Measurements from ENCODE around the gene FHIT.

Gene FHIT

DNA sequence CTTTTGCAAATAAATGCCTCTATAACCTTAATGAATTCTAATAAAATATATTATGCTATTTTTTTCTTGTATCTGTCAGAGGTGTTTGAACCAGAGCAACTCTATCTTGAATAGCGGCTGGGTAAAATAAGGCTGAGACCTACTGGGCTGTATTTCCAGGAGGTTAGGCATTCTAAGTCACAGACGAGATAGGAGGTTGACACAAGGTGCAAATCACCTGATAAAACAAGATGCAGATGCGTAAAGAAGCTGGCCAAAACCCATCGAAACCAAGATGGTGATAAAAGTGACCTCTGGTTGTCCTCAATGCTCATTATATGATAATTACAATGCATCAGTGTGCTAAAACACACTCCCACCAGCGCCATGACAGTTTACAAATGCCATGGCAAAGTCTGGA is 990.7 kb downstream of the FHIT start:
- DNase-seq: no peak

DNA sequence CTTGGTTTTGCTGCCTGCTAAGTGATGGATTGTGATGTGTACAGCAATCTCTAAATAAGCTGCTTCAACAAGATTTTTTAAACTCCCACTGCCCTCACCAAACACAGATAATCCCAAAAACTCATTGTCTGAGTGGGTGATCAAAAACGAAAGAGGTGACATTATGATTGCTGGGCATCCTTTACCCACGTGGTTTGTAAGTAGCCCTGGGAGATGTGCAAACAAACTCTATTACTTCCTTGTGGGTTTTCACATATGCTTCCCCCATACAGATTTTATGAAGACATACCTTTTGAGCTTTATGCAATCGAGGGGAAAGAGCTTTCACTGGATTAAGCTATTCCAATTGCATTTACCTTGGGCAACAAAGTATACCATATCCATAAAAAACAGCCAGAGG is 1000.4 kb downstream of the FHIT start:
- peak; percentile 10 for DNase-seq

DNA sequence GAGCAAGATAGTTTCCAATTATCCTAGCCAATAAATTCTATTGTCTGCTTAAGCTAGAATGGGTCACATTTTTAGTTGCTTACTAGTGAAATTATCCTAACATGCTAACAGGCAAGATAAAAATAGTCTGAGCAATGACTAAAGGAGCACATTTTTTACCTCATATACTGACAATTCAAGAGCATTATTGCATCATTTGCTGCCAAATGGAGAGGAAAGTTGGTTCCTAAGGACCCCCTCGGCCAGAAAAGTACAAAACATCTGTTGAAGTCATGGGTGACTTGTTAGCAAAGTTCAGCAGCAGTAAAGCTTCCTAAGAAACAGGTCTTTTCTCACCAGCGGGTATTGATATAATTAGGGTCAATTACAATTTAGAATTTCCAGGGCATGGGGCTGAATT is 1001.0 kb downstream of the FHIT start:
- DNase-seq: no peak

DNA sequence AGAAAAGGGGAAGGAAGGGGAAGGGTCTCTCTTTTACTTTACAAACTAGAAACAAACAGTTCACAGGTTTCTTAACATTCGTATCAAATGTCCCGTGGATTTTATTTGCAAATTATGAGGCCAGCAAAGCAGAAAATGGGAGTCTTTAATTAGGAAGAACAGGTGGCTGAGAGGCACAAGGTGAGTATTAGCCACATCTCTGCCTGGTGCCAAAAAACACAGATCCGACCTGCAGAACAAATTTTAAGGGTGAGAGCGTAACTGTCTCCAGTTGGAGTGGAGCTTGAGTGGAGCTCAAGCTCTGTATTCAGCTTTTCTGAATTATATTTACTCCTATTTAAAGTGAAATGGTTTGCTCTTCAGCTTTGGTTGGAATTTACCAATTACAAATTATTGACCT is 1004.9 kb downstream of the FHIT start:
- DNase-seq: no peak

DNA sequence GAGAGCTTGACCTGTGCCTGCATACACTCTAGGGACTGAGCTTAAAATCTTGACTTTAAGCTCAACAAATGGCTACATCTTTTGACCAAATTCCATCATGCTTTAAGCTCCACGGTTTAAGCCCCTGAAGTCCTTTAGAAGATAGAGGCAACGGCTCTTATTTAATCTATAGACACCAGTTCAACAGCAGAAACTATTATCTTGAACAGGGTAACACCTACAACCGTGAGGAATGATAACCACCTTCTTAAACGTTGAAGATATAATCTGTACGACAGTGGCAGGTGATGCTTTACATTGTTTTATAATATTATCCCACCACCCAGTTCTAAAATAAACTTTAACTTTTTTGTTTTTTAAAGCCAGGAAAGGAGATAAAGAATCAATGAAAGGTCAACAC is 1007.8 kb downstream of the FHIT start:
- DNase-seq: no peak

DNA sequence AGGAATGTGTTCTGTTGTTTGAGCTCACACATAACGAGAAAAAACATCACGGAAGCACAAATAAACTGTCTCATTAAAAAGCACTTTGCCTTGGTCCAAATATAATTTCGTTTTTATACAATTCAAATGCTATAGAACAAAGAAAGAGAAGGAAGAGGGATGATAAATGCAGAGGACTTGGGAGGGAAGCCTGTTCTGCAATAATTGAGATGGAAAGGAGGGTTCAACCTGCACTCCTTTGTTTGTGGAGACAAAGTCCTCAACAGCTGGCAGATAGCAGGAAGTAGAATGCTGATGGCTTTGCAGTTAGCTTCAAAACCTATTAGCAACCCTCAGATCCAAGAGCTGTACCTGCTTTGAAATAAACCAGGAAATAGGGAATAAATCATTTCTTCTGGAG is 1010.8 kb downstream of the FHIT start:
- DNase-seq: no peak

DNA sequence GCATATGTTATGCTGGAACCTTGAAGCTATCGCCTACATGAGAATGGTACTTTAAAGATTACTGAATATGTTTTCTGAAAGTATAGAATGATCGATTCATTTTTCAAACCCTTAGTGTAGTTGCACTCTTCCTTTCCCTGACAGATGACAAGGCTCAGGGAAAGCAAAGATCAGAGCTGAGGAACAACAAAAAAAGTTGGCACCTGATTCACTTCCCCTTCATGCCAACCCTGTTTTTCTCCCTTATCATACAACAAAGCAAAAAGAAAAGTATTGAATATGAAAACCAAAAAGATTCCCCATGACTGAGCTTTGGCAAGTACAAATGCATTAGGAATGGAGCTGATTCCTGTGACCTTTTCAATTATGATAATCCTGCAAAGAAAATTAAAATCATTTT is 1012.7 kb downstream of the FHIT start:
- no peak for DNase-seq

DNA sequence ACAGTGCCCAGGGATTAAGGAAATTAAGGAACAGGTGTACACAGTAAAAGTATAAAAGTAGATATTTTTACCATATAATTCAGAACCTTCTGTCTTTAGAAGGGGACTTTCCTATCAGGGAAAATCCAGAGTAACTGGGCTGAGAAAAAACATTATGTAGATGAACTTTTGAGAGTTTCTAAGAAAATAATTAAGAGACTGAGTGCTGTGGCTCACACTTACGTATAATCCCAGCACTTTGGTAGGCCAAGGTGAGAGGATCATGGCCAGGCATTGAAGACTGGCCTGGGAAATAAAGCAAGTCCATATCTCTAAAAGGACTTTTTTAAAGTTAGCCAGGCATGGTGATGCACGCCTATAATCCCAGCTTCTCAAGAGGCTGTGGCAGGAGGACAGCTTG is 1021.8 kb downstream of the FHIT start:
- DNase-seq: no peak

DNA sequence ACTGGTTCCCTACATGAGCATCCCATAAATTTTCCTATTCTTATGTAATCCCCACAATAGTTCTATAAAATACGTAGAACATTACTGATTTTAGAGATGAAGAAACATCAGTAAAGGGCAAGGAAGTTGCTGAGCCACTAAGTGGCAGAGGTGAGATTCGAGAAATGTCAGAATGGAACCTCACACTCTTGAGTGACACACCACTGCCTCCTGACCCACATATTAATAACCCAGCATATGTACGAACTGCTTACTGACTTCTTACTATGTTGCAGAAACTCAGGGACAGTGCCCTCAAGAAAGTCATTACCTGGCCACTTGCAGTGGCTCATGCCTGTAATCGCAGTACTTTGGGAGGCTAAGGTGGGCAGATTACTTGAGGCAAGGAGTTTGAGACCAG is 1022.4 kb downstream of the FHIT start:
- DNase-seq: no peak

DNA sequence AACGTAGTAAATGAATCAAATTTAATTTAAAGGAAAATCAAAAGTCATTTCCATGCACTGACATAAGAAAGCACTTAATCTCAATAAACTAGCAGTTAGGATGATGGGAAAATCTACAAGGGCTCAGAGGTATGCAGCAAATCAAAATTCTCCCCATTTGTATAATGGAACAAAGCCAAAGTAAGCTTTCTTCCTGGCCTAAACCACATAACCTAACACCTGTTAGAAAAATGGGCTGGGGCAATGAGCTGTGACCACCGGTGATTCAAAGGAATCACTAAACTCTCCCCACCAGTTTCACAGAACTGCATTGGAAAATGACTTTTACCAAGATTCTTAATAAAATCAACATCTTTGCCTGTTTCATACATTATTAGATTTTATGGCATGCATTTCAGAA is 1024.3 kb downstream of the FHIT start:
- DNase-seq: no peak

DNA sequence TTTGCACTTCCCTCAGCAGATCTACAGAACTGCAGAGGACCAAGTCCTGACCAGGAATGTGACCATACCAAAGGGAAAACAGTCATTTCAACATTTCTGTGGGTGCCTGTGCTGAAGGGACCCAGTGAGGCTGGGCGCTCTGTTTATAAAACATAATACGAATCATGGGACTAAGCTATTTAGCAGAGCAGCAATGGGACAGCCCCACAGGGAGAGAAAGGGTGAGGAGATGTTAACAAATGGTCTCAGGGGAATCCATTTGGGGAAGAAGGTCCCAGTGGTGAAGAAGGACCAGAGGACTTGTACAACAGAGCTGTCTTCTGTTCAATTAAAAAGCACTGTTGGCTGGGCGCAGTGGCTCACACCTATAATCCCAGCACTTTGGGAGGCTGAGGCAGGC is 1025.4 kb downstream of the FHIT start:
- DNase-seq: no peak

DNA sequence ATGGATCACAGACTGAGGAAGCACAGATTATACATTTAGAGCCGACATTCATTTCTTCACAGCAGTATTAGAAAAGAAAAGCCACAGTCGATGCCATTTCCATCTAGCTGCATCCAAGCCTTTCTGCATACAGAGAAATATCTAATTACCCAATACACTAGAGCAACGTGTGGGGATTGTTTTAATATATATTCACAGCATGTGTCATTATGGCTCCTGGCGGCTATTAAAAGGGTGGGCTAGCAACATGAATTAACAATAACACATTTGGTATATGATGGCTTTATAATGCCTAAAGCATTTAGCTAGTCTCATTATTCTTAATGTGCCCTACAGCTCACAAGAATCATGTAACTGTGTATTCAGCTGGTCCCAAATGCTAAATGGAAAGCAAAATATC is 1030.5 kb downstream of the FHIT start:
- no peak for DNase-seq

DNA sequence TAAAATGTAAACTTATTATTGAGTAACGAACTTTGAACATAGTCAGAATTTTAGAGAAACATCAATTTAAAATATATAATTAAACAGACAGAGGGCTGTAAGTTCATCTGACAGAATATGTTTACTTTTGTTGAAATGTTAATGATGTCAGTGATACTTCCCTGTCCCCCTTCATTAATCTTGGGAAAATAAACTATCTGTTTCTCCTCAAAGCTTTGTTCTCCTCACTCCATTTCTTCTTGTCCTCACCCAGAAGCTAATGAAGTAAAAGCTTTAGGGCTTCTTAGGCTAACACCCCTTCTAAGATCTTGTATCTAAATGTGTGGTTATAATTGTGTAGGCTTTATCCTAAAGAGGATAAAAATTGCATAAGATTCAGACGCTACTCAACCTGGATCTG is 1031.8 kb downstream of the FHIT start:
- DNase-seq: no peak

DNA sequence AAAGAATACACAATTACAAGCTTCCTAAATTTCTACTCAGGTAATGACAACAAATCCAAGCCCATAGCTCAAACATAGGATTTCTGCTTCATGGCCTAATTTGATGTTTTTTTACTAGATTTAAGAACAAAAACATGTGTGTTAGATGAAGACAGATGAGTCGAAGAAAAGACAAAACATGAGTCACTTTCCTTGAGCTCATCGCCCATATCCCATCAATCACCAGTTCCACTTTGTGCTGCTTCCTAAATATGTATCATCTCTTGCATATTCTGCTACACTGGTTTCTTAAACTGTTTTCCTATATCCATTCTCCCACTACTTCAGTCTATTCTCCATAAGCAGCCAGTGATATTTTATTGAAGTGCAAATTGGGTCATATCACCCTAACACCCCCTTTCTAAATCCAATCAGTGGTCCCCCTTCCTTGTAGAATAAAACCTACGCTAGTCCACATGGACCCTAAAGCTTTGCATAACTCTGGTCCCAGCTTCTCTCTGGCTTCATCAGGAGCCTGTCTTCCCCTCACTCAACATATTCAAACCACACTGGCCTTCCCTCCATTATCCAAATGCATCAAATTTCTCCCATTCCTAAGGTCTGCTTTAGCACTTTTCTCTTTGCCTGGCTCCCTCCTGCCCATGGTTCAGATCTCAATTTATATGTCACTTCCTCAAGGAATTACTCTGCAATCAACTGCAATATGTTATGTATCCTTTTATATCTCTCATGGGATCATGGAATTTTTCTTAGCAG is 1033.9 kb downstream of the FHIT start:
- no peak for DNase-seq

DNA sequence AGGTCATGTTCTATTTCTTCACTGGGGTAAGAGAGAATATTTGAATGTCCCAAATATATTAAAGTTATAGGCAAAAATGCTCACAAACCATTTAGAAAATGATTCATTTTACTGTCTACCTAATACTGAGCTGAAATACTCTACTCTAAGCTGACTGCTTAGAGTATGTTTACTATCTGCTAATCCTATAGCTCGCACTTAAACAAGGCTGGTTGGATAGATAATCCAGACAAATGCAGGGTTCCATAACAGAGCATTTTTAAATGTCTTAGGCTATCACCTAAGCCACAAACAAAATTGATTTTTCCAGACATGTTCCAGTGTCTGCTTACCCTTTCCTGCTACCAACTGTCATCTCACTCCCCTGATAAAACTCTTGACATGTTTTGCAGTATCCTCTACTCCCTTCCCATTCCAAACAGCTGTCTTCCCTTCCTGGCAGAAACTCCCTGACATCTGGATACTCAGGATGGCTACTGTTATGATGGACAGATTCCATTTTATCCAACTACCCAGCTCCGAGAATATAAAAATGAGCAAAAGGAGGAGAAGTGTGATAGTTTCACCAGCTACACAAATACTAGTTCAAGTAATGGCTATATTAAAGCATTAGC is 1034.7 kb downstream of the FHIT start:
- no peak for DNase-seq

DNA sequence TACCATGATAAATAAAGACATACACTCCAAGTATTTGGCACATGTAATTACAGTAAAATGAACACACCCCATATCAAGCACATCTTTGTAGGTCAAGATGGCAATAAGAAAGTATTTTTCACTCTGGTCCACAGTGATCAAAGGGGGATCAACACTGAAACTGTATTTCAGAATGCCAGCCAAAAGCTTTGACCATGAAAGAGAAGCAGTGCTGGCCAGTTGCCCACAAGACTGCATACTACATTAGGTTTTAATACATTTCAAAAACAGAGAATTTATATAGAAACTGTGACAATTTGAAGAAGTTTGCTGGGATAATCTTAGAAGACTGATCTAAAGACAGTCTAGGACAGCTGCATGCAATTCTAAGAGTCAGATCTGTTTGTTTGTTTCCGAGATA is 1035.3 kb downstream of the FHIT start:
- no peak for DNase-seq

DNA sequence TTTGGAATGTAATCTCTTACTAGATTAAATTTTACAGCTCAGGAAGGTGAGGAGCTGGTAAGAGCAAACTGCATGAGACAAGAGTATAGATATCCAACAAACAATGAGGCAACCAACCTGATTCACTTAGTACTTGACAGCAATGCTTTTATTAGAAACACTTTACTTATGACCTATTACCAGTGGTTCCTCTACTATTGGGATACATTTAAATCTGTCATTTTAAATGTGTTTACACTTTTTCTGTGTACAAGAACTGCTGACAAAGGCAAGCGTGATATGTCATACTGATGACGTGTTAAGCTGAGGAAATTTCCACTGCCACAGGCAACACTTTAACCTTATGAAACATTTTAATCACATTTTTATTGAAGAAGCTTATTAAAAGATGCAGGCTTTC is 1043.3 kb downstream of the FHIT start:
- DNase-seq: no peak

DNA sequence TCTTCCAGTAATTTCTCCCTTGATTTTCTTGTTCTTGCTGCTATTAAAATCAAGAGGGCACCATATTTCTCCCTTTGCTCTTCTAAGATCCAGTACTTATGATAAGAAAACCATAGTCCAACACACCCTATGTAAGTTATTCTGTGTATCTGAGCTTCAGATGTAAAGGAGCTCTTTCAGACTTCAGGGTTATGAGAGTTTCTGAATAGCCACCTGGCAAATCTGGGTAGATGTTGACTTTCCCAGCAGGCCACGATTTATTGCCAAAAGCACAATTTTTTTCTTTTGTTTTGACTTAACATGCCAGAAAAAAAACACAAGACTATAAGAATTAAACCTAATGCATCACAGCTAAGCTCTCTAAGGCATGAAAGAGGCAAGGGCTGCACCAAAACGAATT is 1045.0 kb downstream of the FHIT start:
- no peak for DNase-seq

DNA sequence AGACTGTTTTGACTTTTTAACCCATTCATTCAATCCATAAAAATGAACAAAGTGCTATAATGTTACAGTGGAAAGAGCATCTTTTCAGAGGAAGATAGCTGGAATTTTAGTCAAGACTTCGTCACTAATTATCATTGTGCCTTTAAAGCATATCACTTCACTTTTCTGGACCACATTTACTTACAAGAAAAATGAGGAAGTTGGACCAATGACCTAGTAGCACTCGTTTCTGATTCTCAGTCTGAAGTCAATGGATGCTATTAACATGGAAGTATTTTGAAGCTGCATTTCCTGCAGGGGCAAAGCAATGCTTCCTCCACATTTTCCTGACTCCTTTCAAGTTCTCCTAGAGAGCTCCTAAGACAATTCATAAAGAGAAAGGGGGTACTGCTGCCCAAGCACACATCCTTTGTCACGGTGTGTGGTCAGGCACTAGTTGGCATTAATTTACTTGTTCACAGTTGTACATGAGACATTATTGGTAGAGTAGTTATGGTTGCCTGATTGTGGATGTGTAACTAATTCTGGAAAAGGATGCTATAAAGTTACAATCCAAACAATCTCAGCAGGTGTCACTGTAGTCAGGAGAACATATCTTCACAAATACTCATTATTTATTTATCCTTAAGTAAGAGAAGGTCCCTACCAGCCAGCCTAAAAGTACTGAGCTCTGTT is 1049.1 kb downstream of the FHIT start:
- no peak for DNase-seq

DNA sequence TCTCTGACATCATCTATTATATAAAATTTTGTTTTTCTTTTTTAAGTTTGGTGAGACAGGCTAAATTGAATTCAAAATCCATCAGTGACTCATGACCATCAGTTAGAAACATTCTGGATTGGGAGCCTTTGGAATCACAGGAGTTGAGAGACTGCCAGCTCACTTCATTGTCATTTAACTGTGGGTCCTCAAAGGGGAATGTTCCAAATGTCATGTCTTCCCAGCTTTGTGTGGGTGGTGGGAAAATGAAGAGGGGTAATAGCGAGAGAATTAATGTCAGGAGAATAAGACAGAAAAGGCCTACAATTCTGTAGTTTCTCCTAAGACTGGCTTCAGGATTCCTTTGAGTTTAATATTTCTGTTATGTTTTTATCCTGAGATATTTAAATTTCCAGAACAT is 1051.9 kb downstream of the FHIT start:
- DNase-seq: no peak

DNA sequence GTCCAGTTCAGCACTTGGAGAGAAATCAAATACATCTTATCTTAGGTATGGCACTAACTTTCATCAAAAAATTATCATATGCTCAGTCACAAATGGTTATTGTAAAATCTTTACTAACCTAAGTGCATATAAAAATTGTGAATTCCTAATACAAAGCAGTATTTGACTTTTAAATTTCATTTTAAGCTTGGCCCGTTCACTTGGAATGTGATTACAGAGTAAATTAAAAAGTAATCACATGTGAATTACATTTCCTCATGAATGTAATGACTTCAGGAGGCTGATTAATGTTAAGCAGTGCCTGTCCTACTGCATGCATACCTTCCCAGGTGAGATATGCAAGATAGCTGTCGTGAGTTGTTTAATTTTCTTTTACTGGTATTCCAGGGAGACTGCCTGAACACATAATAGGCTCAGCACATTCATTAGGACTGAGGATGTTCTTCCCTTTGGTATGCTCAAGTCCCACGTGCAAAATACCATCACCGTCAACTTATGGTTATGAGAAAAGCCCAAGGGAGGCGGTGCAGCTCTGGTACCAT is 1053.0 kb downstream of the FHIT start:
- no peak for DNase-seq

DNA sequence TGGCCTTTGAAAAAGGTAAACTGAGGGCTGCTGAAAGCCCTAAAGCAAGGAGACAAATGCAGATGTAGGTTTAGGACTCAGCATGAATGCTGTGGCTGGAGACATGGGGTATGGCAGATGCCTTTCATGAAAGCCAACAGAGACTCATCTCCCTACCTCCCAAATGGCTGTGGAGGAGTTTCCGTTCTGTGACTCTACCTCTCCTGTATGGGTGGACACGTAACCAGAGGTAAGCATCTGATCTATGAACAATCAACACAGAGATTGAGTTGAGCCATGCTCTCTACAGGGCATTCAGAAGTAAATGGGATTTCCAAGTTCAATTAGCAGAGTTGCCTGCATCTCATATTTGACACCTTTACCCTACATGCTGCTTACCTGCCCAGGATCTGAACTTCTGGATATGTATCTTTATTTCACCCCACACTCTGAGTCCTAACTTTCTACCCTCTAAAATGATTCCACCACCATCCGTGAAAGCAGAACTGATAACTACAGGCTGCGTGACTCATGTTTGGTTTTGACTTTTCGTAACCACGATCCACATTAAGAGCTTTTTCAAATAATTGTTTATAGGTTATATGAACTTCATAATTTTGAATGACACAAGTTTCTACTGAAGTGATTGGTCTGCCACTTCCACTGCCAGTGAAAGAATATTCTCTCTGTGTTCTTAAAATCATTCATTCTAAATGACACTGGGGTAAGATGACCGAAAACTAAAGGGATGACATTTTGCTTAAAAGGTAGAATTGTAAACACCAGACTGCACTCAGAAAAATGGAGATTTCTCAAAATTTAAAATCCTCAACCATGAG is 1058.7 kb downstream of the FHIT start:
- peak; percentile 70 for DNase-seq

DNA sequence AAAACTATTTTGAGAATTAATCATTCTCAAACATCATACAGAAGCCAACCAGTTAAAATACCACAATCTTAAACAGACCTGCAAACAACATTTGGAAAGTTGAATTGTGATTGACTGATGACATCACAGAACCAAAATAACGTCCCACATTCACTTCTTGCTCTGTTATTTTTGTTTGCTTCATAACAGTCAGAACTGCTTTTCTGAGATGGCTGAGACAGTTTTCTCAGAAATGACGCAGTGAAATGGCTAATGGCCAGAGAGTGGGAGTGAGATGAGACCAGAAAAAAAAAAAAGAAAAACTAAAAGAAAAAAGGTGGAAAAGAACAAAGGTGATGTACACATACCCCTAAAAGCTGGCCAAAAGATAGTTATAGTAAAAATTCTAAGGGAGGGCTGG is 1061.2 kb downstream of the FHIT start:
- DNase-seq: peak; percentile 56
